MM.1S (cell line): ENCODE results near the gene MYO1F.

ENCODE experiments used
- DNase-seq: peaks from one replicate; pipeline ENCODE4 v3.0.0-alpha.2; 2015
- H2AFZ ChIP-seq: fragments of 300-600 bp; sonication (generic); 2 replicates; pipeline ENCODE4 v1.6.0; 2016; ENCODE audit warnings: antibody characterized with exemption, low read length
- H3F3A ChIP-seq: fragments of 300-600 bp; sonication (generic); 2 replicates; pipeline ENCODE4 v1.6.1; 2016; ENCODE audit warnings: mild to moderate bottlenecking, antibody characterized with exemption, low read length, moderate library complexity, mixed read lengths; ENCODE audit not compliant: insufficient read depth
- H3K27ac ChIP-seq: fragments of 300-600 bp; sonication (generic); 2 replicates; pipeline ENCODE4 v1.5.1; 2016; ENCODE audit warnings: mild to moderate bottlenecking, low read length
- H3K27me3 ChIP-seq: fragments of 300-600 bp; sonication (generic); replicated peaks from 2 replicates; pipeline ENCODE4 v1.6.0; 2016; ENCODE audit warnings: low read length; ENCODE audit not compliant: insufficient read depth
- H3K36me3 ChIP-seq: fragments of 300-600 bp; sonication (generic); replicated peaks from 2 replicates; pipeline ENCODE4 v1.6.1; 2016; ENCODE audit warnings: mild to moderate bottlenecking, low read length, mixed read lengths; ENCODE audit not compliant: insufficient read depth
- H3K4me1 ChIP-seq: fragments of 300-600 bp; sonication (generic); 2 replicates; pipeline ENCODE4 v1.6.1; 2016; ENCODE audit warnings: low read length, mixed read lengths
- H3K4me2 ChIP-seq: fragments of 300-600 bp; sonication (generic); 2 replicates; pipeline ENCODE4 v1.6.0; 2016; ENCODE audit warnings: low read depth, low read length
- H3K4me3 ChIP-seq: fragments of 300-600 bp; sonication (generic); 2 replicates; pipeline ENCODE4 v1.5.1; 2016; ENCODE audit warnings: low read length, mixed read lengths
- H3K79me2 ChIP-seq: fragments of 300-600 bp; sonication (generic); 2 replicates; pipeline ENCODE4 v1.6.1; 2016; ENCODE audit warnings: mixed run types, low read length, mixed read lengths
- H3K9ac ChIP-seq: fragments of 300-600 bp; sonication (generic); 2 replicates; pipeline ENCODE4 v1.6.1; 2016; ENCODE audit warnings: low read length, mixed read lengths
- H3K9me2 ChIP-seq: fragments of 300-600 bp; sonication (generic); replicated peaks from 2 replicates; pipeline ENCODE4 v1.6.1; 2016; ENCODE audit warnings: mild to moderate bottlenecking, low read length, mixed read lengths; ENCODE audit not compliant: insufficient read depth
- H3K9me3 ChIP-seq: fragments of 300-600 bp; sonication (generic); replicated peaks from 2 replicates; pipeline ENCODE4 v1.6.1; 2016; ENCODE audit warnings: mild to moderate bottlenecking, low read length, mixed read lengths; ENCODE audit not compliant: insufficient read depth
- H4K20me1 ChIP-seq: fragments of 300-600 bp; sonication (generic); 2 replicates; pipeline ENCODE4 v1.6.1; 2016; ENCODE audit warnings: mild to moderate bottlenecking, low read length, moderate library complexity, mixed read lengths; ENCODE audit not compliant: insufficient read depth
- CTCF ChIP-seq: fragments of 300-600 bp; sonication (generic); IDR thresholded peaks from 2 replicates; pipeline ENCODE4 v1.5.1; 2016; ENCODE audit warnings: antibody characterized with exemption, low read length, mixed read lengths
- EZH2 ChIP-seq: fragments of 300-600 bp; sonication (generic); optimal IDR thresholded peaks from 2 replicates; pipeline ENCODE3; 2017; ENCODE audit warnings: low read depth, mild to moderate bottlenecking, antibody characterized with exemption, low read length, mixed read lengths
- EZH2phosphoT487 ChIP-seq: fragments of 300-600 bp; sonication (generic); IDR thresholded peaks from 2 replicates; pipeline ENCODE4 v1.6.1; 2018; ENCODE audit warnings: antibody characterized with exemption, low read length

The MYO1F gene

DNA sequence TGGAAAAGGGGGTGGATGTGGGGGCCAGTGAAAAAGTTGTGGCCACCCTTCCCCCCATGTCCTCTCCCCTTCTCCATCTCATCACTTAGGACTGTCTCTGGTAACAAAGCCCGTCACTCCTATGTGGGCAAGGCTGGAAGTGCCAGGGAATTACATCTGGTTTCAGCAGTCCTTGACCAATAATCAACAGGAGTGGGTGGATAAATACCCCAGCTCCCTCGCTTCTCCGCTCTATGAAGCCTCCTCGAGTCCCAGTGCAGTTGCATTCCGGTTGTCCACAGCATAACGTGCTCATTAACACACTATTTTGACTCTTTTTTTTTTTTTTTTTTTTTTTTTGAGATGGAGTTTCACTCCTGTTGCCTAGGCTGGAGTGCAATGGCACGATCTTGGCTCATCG, 31.5 kb downstream of the MYO1F start:
- Histone ChIP-seq H3K4me3 (no peak overlapping the region), H3F3A (no peaks in the 10 kb centered on the region), H3K27me3 (peaks cover 70% of the 10 kb centered on the region), H3K4me2 (no peak overlapping the region), H3K4me1 (no peaks in the 10 kb centered on the region), H3K27ac (no peak overlapping the region), H3K9ac (no peak overlapping the region), H3K9me2 (no peaks in the 10 kb centered on the region), H3K79me2 (no peaks in the 10 kb centered on the region), H3K9me3 (no peaks in the 10 kb centered on the region), H3K36me3 (no peaks in the 10 kb centered on the region), H4K20me1 (no peaks in the 10 kb centered on the region), H2AFZ (no peak overlapping the region)
- TF ChIP-seq CTCF: no peak
- no peak for TF ChIP-seq EZH2phosphoT487
- TF ChIP-seq EZH2: no peak
- DNase-seq: no peak

- Histone ChIP-seq H3K36me3 (no peaks in the 10 kb centered on the region), H2AFZ (no peak overlapping the region), H3K27me3 (peaks cover 70% of the 10 kb centered on the region), H3K4me1 (no peaks in the 10 kb centered on the region), H3F3A (no peaks in the 10 kb centered on the region), H3K79me2 (no peaks in the 10 kb centered on the region), H3K4me2 (no peak overlapping the region), H3K27ac (no peak overlapping the region), H3K9ac (no peak overlapping the region), H3K9me3 (no peaks in the 10 kb centered on the region), H3K9me2 (no peaks in the 10 kb centered on the region), H3K4me3 (no peak overlapping the region), H4K20me1 (no peaks in the 10 kb centered on the region)
- no peak for DNase-seq
- TF ChIP-seq CTCF (no peak), EZH2phosphoT487 (no peak), EZH2 (no peak)
Measured at GRCh38 chr19:8544168-8544567, 33.1 kb downstream of the MYO1F start.

GRCh38 chr19:8539621-8540149, 37.6 kb downstream of the MYO1F start:
- no peak overlapping the region for H2AFZ ChIP-seq
- peaks cover 64% of the 10 kb centered on the region for H3K27me3 ChIP-seq
- H3K27ac ChIP-seq: no peak overlapping the region
- no peaks in the 10 kb centered on the region for H3K79me2 ChIP-seq
- TF ChIP-seq CTCF (no peak), EZH2 (no peak), EZH2phosphoT487 (no peak)
- H4K20me1 ChIP-seq: no peaks in the 10 kb centered on the region
- no peak for DNase-seq
- H3F3A ChIP-seq: no peaks in the 10 kb centered on the region
- no peak overlapping the region for H3K4me2 ChIP-seq
- no peaks in the 10 kb centered on the region for H3K36me3 ChIP-seq
- H3K9ac ChIP-seq: no peak overlapping the region
- no peaks in the 10 kb centered on the region for H3K4me1 ChIP-seq
- no peaks in the 10 kb centered on the region for H3K9me2 ChIP-seq
- H3K4me3 ChIP-seq: no peak overlapping the region
- no peaks in the 10 kb centered on the region for H3K9me3 ChIP-seq
